Measurements from ENCODE around the gene ERBB4. TPM values are rescaled to one million over a fixed set of nuclear protein-coding genes. Genes with fewer than 3 reads are reported as not detected.

Gene ERBB4
- polyA plus RNA-seq, 1 of the 3 experiments (the other 2 are of a cell fraction) = 0.05 TPM

- TF ChIP-seq REST (IDR thresholded peaks at IDR 0.05; ENCODE audit: low read depth, low read length) (no peak), EP300 (IDR thresholded peaks at IDR 0.05; ENCODE audit: borderline replicate concordance in 1 of 2, low read depth in 1 of 2, low read length in 1 of 2) (no peak), MXI1 (IDR thresholded peaks at IDR 0.05; ENCODE audit: low read depth, low read length) (no peak)
These were observed 441.6 kb downstream of the ERBB4 start (continued) for GRCh38 chr2:212097001-212097400.

- Histone ChIP-seq H3K27me3 (ENCODE audit: insufficient read depth) (no peaks in the 10 kb centered on the region), H3F3A (replicated peaks; ENCODE audit: insufficient read depth) (no peaks in the 10 kb centered on the region), H2AFZ (ENCODE audit: low read depth) (no peak overlapping the region), H3K79me2 (ENCODE audit: insufficient read depth) (no peaks in the 10 kb centered on the region), H3K27ac (ENCODE audit: low read depth in 2 of 2, low read length in 1 of 2) (no peak overlapping the region), H3K36me3 (replicated peaks in 1 of 2; ENCODE audit: control insufficient read depth in 1 of 2, insufficient read depth in 2 of 2, low read length in 1 of 2) (no peaks in the 10 kb centered on the region), H3K9ac (no peak overlapping the region), H3K9me3 (no peaks in the 10 kb centered on the region; the same call in 1 of the 2 replicates), H3K4me2 (no peak overlapping the region), H3K4me1 (ENCODE audit: control insufficient read depth in 1 of 2, insufficient read depth in 2 of 2, low read depth in 1 of 2, low read length in 1 of 2) (no peaks in the 10 kb centered on the region), H3K9me2 (0 out of 2 replicates have a peak, but pooled peaks cover 3% of the 10 kb centered on the region), H4K20me1 (ENCODE audit: insufficient read depth) (no peaks in the 10 kb centered on the region), H3K4me3 (ENCODE audit: low read depth in 2 of 2, low read length in 1 of 2) (no peak overlapping the region)
- 68% methylated on average over 1 of the region's 1 CpG for WGBS (ENCODE audit: low lambda C conversion rate)
- ChIA-PET POLR2A (no interaction called here), CTCF (no interaction called here)
- no peak for DNase-seq
- TF ChIP-seq GATA2 (CRISPR knock-in tag; IDR thresholded peaks at IDR 0.05) (no peak), RXRA (IDR thresholded peaks at IDR 0.05; ENCODE audit: borderline replicate concordance, low read depth) (no peak), CTCF (IDR thresholded peaks at IDR 0.05) (no peak), MAX (IDR thresholded peaks at IDR 0.05; ENCODE audit: low read depth) (no peak), SIN3A (IDR thresholded peaks at IDR 0.05; ENCODE audit: borderline replicate concordance, low read depth, low read length) (no peak), JUND (IDR thresholded peaks at IDR 0.05) (no peak), USF2 (IDR thresholded peaks at IDR 0.05; ENCODE audit: borderline replicate concordance, low read depth, low read length) (no peak), FOXJ3 (CRISPR knock-in tag; IDR thresholded peaks at IDR 0.05) (no peak), USF1 (IDR thresholded peaks at IDR 0.05; ENCODE audit: borderline replicate concordance, low read depth) (no peak), GABPA (IDR thresholded peaks at IDR 0.05; ENCODE audit: low read depth) (no peak), ZBTB33 (IDR thresholded peaks at IDR 0.05; ENCODE audit: borderline replicate concordance, low read depth) (no peak), TAF1 (IDR thresholded peaks at IDR 0.05; ENCODE audit: borderline replicate concordance, low read depth, low read length) (no peak), EP300 (IDR thresholded peaks at IDR 0.05; ENCODE audit: borderline replicate concordance in 1 of 2, low read depth in 1 of 2, low read length in 1 of 2) (no peak), MEF2A (IDR thresholded peaks at IDR 0.05; ENCODE audit: borderline replicate concordance, low read depth) (no peak), ELF1 (IDR thresholded peaks at IDR 0.05) (no peak), MXI1 (IDR thresholded peaks at IDR 0.05; ENCODE audit: low read depth, low read length) (no peak), RCOR1 (IDR thresholded peaks at IDR 0.05; ENCODE audit: low read length) (no peak)
These were observed 448.7 kb downstream of the ERBB4 start for GRCh38 chr2:212089873-212090272.

All from SK-N-SH (cell line).